Hepatocyte (in vitro differentiated cells): Measurements from ENCODE around the gene NCBP3. TPM values are rescaled to one million over a fixed set of nuclear protein-coding genes. Genes with fewer than 3 reads are reported as not detected.

Experiments used
- DNase-seq: peaks from one replicate; pipeline ENCODE4 v3.0.0-alpha.2; 2016; ENCODE audit warnings: low spot score
- H2AFZ ChIP-seq: fragments of 200-600 bp; sonication (generic); 2 replicates; pipeline ENCODE4 v1.6.0; 2016; ENCODE audit warnings: antibody characterized with exemption, mild to moderate bottlenecking
- H3K27ac ChIP-seq: fragments of 200-600 bp; sonication (generic); 2 replicates; pipeline ENCODE4 v1.5.1; 2016; ENCODE audit warnings: mild to moderate bottlenecking
- H3K27me3 ChIP-seq: fragments of 200-600 bp; sonication (generic); 2 replicates; pipeline ENCODE4 v1.6.1; 2016
- H3K36me3 ChIP-seq: fragments of 200-600 bp; sonication (generic); replicated peaks from 2 replicates; pipeline ENCODE4 v1.5.1; 2016; ENCODE audit warnings: low read depth; ENCODE audit not compliant: insufficient read depth
- H3K4me1 ChIP-seq: fragments of 200-600 bp; sonication (generic); 2 replicates; pipeline ENCODE4 v1.5.1; 2016; ENCODE audit warnings: mild to moderate bottlenecking, moderate library complexity; ENCODE audit not compliant: insufficient read depth
- H3K4me2 ChIP-seq: fragments of 200-600 bp; sonication (generic); 2 replicates; pipeline ENCODE4 v1.6.0; 2016
- H3K4me3 ChIP-seq: fragments of 200-600 bp; sonication (generic); 2 replicates; pipeline ENCODE4 v1.5.1; 2016; ENCODE audit warnings: mild to moderate bottlenecking
- H3K79me2 ChIP-seq: fragments of 200-600 bp; sonication (generic); 2 replicates; pipeline ENCODE4 v1.6.0; 2017; ENCODE audit warnings: mild to moderate bottlenecking
- H3K9me2 ChIP-seq: fragments of 200-600 bp; sonication (generic); replicated peaks from 2 replicates; pipeline ENCODE4 v1.6.0; 2017; ENCODE audit warnings: mild to moderate bottlenecking; ENCODE audit not compliant: insufficient read depth
- H3K9me3 ChIP-seq: fragments of 200-600 bp; sonication (generic); 2 replicates; pipeline ENCODE4 v1.5.1; 2016; ENCODE audit warnings: low read depth, mild to moderate bottlenecking
- H4K20me1 ChIP-seq: fragments of 200-600 bp; sonication (generic); 2 replicates; pipeline ENCODE4 v1.6.0; 2016; ENCODE audit warnings: mild to moderate bottlenecking; ENCODE audit not compliant: insufficient read depth, poor library complexity, severe bottlenecking
- EZH2 ChIP-seq: fragments of 200-600 bp; sonication (generic); IDR thresholded peaks from 2 replicates; pipeline ENCODE4 v1.6.1; 2016; ENCODE audit warnings: antibody characterized with exemption, mild to moderate bottlenecking, borderline replicate concordance
- EZH2phosphoT487 ChIP-seq: fragments of 200-600 bp; sonication (generic); IDR thresholded peaks from one replicate; pipeline ENCODE4 v1.6.1; 2018; ENCODE audit warnings: antibody characterized with exemption, mild to moderate bottlenecking, low read depth, moderate library complexity; ENCODE audit not compliant: unreplicated experiment, severe bottlenecking
- WGBS: methylation state at CpG from one replicate; pipeline ENCODE4 v1.1.6; 2016; ENCODE audit warnings: low lambda C conversion rate; ENCODE audit errors: missing lambda C conversion rate; 5-methylcytosine and 5-hydroxymethylcytosine counted together
- polyA plus RNA-seq: library from polyadenylated mRNA; unstranded; fragments of >200 nt; fragmentation: Nextera tagmentation; extraction: Ambion mirVana; gene quantifications from 2 replicates; pipeline ENCODE4 v1.2.1, GENCODE V29; 2016
- total RNA-seq: library from RNA; depleted of rRNA; stranded (reverse); fragments of >200 nt; gene quantifications from 2 replicates; pipeline ENCODE4 v1.2.3, GENCODE V29; 2014
- TF ChIP-seq, protein P1 (sequence below): fragments of 200-600 bp; sonication (generic); IDR thresholded peaks from 2 replicates; pipeline ENCODE4 v1.5.1; 2016; ENCODE audit warnings: antibody characterized with exemption, mild to moderate bottlenecking; ENCODE audit not compliant: poor library complexity

Gene NCBP3
- total and polyA plus RNA-seq, 2 experiments from 2014 or later: 20.6 to 31.8 TPM

DNA sequence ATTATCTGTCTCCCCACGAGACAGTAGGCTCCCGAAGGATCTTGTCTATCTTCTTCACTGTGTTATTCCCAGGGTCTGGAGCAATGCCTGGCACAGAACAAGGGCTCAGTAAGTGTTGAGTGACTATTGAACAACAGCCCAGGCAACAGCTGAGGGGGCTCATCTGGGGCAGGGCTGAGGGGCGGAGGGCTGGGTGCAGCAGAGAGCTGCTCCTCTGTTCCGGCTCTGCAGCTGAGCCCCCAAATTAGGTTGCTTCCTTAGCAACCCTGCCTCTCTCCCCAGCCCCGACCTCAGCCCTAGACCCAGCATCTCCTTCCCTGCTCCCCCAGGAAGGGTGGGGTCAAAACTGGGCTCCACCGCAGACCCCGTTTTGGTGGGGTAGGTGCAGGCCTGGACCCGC, 77.3 kb downstream of the NCBP3 start:
- no peak for TF ChIP-seq EZH2
- no peak for TF ChIP-seq EZH2phosphoT487
- TF ChIP-seq, protein P1, sequence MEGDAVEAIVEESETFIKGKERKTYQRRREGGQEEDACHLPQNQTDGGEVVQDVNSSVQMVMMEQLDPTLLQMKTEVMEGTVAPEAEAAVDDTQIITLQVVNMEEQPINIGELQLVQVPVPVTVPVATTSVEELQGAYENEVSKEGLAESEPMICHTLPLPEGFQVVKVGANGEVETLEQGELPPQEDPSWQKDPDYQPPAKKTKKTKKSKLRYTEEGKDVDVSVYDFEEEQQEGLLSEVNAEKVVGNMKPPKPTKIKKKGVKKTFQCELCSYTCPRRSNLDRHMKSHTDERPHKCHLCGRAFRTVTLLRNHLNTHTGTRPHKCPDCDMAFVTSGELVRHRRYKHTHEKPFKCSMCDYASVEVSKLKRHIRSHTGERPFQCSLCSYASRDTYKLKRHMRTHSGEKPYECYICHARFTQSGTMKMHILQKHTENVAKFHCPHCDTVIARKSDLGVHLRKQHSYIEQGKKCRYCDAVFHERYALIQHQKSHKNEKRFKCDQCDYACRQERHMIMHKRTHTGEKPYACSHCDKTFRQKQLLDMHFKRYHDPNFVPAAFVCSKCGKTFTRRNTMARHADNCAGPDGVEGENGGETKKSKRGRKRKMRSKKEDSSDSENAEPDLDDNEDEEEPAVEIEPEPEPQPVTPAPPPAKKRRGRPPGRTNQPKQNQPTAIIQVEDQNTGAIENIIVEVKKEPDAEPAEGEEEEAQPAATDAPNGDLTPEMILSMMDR: no peak
- Histone ChIP-seq H3K36me3 (no peaks in the 10 kb centered on the region), H3K4me3 (no peak overlapping the region), H3K4me1 (peaks cover 7% of the 10 kb centered on the region), H3K27me3 (no peaks in the 10 kb centered on the region), H3K9me2 (no peaks in the 10 kb centered on the region), H3K27ac (no peak overlapping the region), H4K20me1 (no peaks in the 10 kb centered on the region), H3K9me3 (no peaks in the 10 kb centered on the region), H2AFZ (no peak overlapping the region), H3K79me2 (no peaks in the 10 kb centered on the region), H3K4me2 (no peak overlapping the region)
- no peak for DNase-seq
- 81% methylated on average over 8 of the region's 8 CpGs for WGBS

DNA sequence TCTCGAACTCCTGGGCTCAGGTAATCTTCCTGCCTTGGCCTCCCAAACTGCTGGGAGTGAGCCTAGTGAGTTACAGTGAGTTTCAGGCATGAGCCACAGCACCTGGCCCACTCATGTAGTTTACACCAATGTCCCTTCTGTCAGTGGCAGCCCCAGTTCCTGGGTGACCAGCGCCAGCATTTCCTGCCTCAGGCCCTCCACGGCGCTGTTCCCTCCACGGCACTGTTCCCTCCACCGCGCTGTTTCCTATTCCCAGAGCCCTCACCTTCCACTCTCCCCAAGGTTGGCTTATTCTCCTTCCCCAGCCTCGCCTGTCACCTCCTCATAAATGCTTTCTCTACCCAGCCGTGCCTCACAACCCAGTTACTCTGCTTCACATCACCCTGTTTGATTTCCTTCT, 77.7 kb downstream of the NCBP3 start:
- Histone ChIP-seq H3K4me1 (peaks cover 3% of the 10 kb centered on the region), H3K27me3 (no peaks in the 10 kb centered on the region), H4K20me1 (no peaks in the 10 kb centered on the region), H3K36me3 (no peaks in the 10 kb centered on the region), H3K27ac (no peak overlapping the region), H3K4me3 (no peak overlapping the region), H3K9me3 (no peaks in the 10 kb centered on the region), H3K79me2 (no peaks in the 10 kb centered on the region), H2AFZ (no peak overlapping the region), H3K9me2 (no peaks in the 10 kb centered on the region), H3K4me2 (no peak overlapping the region)
- 96% methylated on average over 9 of the region's 9 CpGs for WGBS
- no peak for DNase-seq
- TF ChIP-seq EZH2phosphoT487: no peak
- no peak for TF ChIP-seq EZH2
- TF ChIP-seq, protein P1: no peak

DNA sequence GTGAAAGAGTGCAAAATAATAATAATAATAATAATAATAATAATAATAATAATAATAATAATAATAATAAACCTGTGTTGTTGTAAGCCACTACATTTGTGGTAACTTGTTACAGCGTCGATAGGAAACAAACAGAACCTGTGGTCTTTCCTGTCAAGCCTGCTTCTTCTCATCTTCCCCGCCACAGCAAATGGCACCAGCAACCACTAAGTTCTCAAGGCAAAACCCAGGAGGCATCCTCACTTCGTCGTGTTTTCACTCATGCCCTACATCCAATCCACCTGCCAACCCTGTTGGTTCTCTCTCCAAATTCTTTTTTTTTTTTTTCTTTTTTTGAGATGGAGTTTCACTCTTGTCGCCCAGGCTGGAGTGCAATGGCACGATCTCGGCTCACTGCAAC, 79.3 kb downstream of the NCBP3 start:
- Histone ChIP-seq H3K4me2 (no peak overlapping the region), H4K20me1 (no peaks in the 10 kb centered on the region), H3K79me2 (no peaks in the 10 kb centered on the region), H2AFZ (no peak overlapping the region), H3K27me3 (no peaks in the 10 kb centered on the region), H3K9me3 (no peaks in the 10 kb centered on the region), H3K27ac (no peak overlapping the region), H3K4me1 (no peaks in the 10 kb centered on the region), H3K36me3 (no peaks in the 10 kb centered on the region), H3K4me3 (no peak overlapping the region), H3K9me2 (no peaks in the 10 kb centered on the region)
- TF ChIP-seq EZH2phosphoT487 (no peak), EZH2 (no peak)
- TF ChIP-seq, protein P1: no peak
- WGBS: 96% methylated on average over 8 of the region's 8 CpGs
- DNase-seq: no peak

DNA sequence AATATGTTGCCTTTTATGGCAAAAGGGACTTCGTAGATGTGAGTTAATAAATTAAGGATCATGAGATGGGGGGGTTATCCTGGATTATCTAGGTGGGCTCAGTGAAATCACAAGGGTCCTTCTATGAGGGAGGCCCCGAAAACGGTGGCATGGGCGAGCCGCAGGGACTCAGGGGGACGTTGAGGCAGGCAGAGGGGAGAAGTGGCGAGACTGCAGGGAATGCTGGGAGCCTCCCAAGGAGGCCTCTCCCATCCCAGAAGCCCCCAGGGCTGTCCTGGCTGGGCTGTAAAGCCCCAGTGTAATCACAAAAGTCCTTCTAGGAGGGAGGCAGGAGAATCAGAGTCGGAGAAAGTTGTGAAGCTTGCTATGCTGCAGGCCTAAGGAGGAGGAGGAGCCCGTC, 80.1 kb downstream of the NCBP3 start:
- no peaks in the 10 kb centered on the region for H4K20me1 ChIP-seq
- WGBS: 92% methylated on average over 9 of the region's 9 CpGs
- DNase-seq: no peak
- no peak overlapping the region for H2AFZ ChIP-seq
- no peak overlapping the region for H3K4me2 ChIP-seq
- no peak overlapping the region for H3K4me3 ChIP-seq
- H3K36me3 ChIP-seq: no peaks in the 10 kb centered on the region
- H3K79me2 ChIP-seq: no peaks in the 10 kb centered on the region
- H3K4me1 ChIP-seq: no peaks in the 10 kb centered on the region
- no peaks in the 10 kb centered on the region for H3K27me3 ChIP-seq
- H3K9me2 ChIP-seq: no peaks in the 10 kb centered on the region
- no peaks in the 10 kb centered on the region for H3K9me3 ChIP-seq
- no peak for TF ChIP-seq EZH2phosphoT487
- no peak for TF ChIP-seq EZH2
- TF ChIP-seq, protein P1: no peak
- H3K27ac ChIP-seq: no peak overlapping the region
